Mesothelial cell of epicardium (in vitro differentiated cells): ENCODE measurements around the gene HDAC4. TPM values are rescaled to one million over a fixed set of nuclear protein-coding genes. Genes with fewer than 3 reads are reported as not detected.

Experiments
- DNase-seq, 2 experiments: peaks; one replicate each; pipeline ENCODE4 v3.0.0; 2021; ENCODE audit warnings: low spot score in 2 of 2; ENCODE audit not compliant: unreplicated experiment in 2 of 2
- H3K27ac Mint-ChIP-seq: 2 replicates; pipeline ENCODE4 v1.8.0; 2021; ENCODE audit warnings: mixed read lengths
- H3K27me3 Mint-ChIP-seq: 2 replicates; pipeline ENCODE4 v1.8.0; 2021; ENCODE audit warnings: low read depth, mixed read lengths
- H3K36me3 Mint-ChIP-seq: 2 replicates; pipeline ENCODE4 v1.8.0; 2021; ENCODE audit warnings: mixed read lengths
- H3K4me1 Mint-ChIP-seq: 2 replicates; pipeline ENCODE4 v1.8.0; 2021; ENCODE audit warnings: mixed read lengths
- H3K4me3 Mint-ChIP-seq: 2 replicates; pipeline ENCODE4 v1.8.0; 2021; ENCODE audit warnings: mild to moderate bottlenecking, moderate library complexity, mixed read lengths
- H3K9me3 Mint-ChIP-seq: 2 replicates; pipeline ENCODE4 v1.8.0; 2021; ENCODE audit warnings: mixed read lengths
- CTCF ChIP-seq: fragments of 200-600 bp; sonication (generic); IDR thresholded peaks from one replicate; pipeline ENCODE4 v1.5.0; 2021; ENCODE audit warnings: antibody characterized with exemption; ENCODE audit not compliant: unreplicated experiment
- total RNA-seq: library from RNA; stranded (reverse); gene quantifications from 3 replicates; pipeline ENCODE4 v1.2.1, GENCODE V29; 2021

Gene HDAC4
- total RNA-seq, 1 donor from 2014 or later = 59.2 TPM

GRCh38 chr2:239411549-239412319 is 10.9 kb upstream of the HDAC4 start:
- Mint-ChIP-seq H3K36me3 (no peaks in the 10 kb centered on the region), H3K9me3 (peaks cover 21% of the 10 kb centered on the region), H3K27me3 (peaks cover 23% of the 10 kb centered on the region), H3K4me1 (peaks cover 3% of the 10 kb centered on the region), H3K27ac (no peak overlapping the region), H3K4me3 (no peak overlapping the region)
- no peak for TF ChIP-seq CTCF
- no peak for DNase-seq

GRCh38 chr2:239411117-239411516 is 10.3 kb upstream of the HDAC4 start:
- Mint-ChIP-seq H3K36me3 (no peaks in the 10 kb centered on the region), H3K27ac (no peak overlapping the region), H3K4me1 (peaks cover 3% of the 10 kb centered on the region), H3K27me3 (peaks cover 23% of the 10 kb centered on the region), H3K9me3 (peaks cover 21% of the 10 kb centered on the region), H3K4me3 (no peak overlapping the region)
- no peak for TF ChIP-seq CTCF
- DNase-seq = no peak

GRCh38 chr2:239409976-239410375 is 9.2 kb upstream of the HDAC4 start:
- H3K27me3 Mint-ChIP-seq = peaks cover 17% of the 10 kb centered on the region
- H3K4me3 Mint-ChIP-seq = no peak overlapping the region
- no peak for DNase-seq
- no peak overlapping the region for H3K27ac Mint-ChIP-seq
- H3K4me1 Mint-ChIP-seq = peaks cover 3% of the 10 kb centered on the region
- no peak for TF ChIP-seq CTCF
- peaks cover 21% of the 10 kb centered on the region for H3K9me3 Mint-ChIP-seq
- H3K36me3 Mint-ChIP-seq = no peaks in the 10 kb centered on the region

- peaks cover 15% of the 10 kb centered on the region for H3K27me3 Mint-ChIP-seq
Observed at GRCh38 chr2:239407112-239407511, 6.3 kb upstream of the HDAC4 start.

GRCh38 chr2:239406316-239406995 is 5.6 kb upstream of the HDAC4 start:
- Mint-ChIP-seq H3K9me3 (peaks cover 22% of the 10 kb centered on the region), H3K4me3 (no peak overlapping the region), H3K27me3 (peaks cover 13% of the 10 kb centered on the region), H3K36me3 (no peaks in the 10 kb centered on the region), H3K4me1 (peaks cover 11% of the 10 kb centered on the region), H3K27ac (no peak overlapping the region)
- no peak for DNase-seq
- TF ChIP-seq CTCF = no peak

More at GRCh38 chr2:239407112-239407511, 6.3 kb upstream of the HDAC4 start:
- TF ChIP-seq CTCF = no peak
- Mint-ChIP-seq H3K4me3 (no peak overlapping the region), H3K27ac (peak overlapping the region; percentile 41), H3K36me3 (no peaks in the 10 kb centered on the region), H3K9me3 (peaks cover 22% of the 10 kb centered on the region), H3K4me1 (peaks cover 8% of the 10 kb centered on the region)
- no peak for DNase-seq
